HG02763 (cell line): ENCODE results near the gene NHS.

Experiments
- ATAC-seq: cut with Tn5 transposase; IDR thresholded peaks from one replicate; pipeline ENCODE4 v1.9.1; 2021; ENCODE audit warnings: mild to moderate bottlenecking, moderate library complexity; ENCODE audit not compliant: unreplicated experiment

NHS gene

GRCh38 chrX:17374619-17375366 is at the start of gene NHS:
TSS of gene NHS (plus strand) at chrX:17375200. CDS start at chrX:17375758, 558 bp downstream.
- no peak for ATAC-seq

DNA sequence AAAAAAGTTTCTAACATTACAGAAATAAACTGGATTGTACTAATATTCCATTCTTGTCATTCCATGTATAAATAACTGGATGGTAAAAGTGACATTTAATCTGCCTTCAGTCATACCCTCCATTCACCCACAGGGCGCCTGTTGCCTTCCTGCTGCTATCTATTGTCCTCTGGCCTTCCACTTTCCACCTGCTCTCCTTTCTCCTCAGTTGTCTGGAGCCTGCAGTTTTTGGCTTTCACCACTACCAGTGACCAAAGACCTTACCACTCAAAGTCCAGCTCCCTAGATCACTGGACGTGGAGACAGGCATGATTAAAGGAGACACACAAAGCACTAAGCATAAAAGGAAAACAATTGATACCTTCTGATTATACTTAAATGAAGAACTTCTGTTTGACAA is 46.2 kb upstream of the NHS start:
- no peak for ATAC-seq

DNA sequence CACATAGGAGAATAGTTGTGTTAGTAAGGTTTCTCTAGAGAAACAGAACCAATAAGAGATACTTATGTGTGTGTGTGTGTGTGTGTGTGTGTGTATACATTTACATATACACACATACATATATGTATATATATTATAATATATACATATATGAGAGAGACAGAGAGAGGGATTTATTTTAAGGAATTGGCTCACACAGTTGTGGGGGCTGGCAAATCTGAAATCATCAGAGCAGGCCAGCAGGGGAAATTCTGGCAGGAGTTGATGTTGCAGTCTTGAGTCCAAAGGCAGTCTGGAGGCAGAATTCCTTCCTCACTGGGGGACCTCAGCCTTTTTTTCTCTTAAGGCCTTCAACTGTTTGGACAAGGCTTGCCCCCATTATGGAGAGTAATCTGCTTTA is 38.6 kb upstream of the NHS start:
- ATAC-seq: no peak

DNA sequence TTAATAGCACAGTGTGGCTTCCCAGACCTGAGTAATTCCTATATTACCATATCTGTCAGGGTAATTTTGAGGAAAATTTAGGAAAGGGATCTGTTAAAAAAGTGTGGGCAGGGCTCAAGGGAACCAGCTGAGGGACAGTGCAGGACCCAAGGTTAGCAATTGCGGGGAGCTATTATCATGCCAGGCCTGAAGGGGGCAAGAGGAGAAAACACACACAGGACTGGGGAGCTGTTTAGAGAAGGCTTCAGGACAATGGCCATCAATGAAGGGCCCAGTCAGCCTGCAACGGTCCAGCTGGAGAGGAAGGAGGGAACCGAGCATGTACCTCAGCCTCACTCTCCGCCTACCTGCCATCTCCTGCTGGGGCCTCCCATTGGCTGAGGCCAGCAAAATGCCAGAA is 19.0 kb upstream of the NHS start:
- no peak for ATAC-seq

DNA sequence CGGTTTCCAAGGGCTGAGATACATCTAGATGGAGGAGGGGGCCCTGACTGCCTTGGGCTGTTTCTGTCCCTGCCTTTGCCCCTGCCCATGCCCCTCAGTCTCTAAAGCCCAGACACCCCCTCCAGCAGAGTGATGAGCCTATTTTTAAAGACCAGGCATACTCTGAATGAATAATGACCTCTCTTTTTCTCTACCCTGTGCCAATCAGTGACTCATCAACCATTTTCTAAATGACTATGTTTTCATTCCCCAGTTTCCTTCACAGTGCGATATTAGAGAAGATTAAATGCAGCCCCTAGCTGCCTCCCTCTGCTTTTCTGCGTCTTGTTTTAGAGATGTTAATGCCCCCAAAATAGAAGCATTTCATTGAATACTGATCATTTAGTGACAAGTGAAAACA is 15.5 kb upstream of the NHS start:
- ATAC-seq: no peak

GRCh38 chrX:17361620-17362019 is 13.4 kb upstream of the NHS start:
- ATAC-seq: no peak

DNA sequence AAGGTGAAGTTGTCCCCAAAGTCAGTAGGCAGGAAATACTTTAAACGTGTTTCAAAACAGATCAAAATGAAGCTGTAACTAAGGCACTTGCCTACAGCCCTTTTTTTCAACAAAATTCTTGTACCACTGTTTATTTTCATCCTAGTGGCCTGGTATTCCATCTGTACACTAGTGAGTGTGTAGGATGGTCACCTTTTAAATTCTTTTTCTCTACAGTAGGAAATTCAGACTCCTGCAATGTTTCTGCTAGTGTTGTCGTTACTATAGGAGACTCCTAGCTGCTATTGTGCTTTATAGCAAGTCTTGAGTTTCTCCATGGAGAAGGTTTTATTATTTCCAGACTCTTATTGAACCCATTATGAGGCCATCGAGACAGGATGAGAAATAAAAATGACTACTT is 7.0 kb upstream of the NHS start:
- no peak for ATAC-seq

DNA sequence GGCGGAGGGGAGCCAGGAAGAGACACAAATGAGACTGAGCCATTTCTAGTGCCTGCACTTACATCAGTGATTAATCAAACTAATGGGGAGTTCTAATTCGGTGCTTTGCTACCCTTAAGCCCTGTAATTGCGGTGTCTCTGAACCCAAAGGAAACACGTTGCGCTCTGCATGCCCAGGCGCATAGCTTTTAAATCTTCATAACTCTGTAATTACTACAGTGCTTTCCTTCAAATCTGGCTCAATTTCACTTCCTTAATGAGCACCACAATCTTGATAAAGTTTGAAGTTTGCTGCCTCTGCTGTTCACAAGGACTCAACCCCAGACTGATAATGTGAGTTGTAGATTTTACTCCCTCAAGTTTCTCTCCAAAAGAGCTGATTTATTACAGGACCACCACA is 5.7 kb upstream of the NHS start:
- ATAC-seq: no peak

DNA sequence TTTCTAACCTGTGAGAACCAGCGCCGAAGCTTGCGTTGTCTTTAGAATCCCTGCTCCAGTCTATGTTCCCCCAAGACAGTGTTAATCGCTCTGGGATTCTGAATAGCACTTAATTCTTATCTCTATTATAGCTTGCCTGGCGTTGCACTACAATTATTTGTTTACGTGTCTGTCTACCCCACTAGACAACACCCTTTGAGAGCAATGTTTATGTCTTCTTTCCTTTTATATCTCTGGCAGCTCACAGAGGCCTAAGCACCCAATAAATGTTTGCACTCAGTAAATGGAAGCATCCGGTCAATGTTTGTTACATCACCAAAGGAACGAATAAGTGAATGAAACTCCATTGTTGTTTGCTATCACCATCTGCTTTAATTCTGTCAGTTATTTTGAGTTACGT is 4.8 kb upstream of the NHS start:
- no peak for ATAC-seq

- ATAC-seq: no peak
Observed at GRCh38 chrX:17372052-17372451, 2.9 kb upstream of the NHS start.

GRCh38 chrX:17373337-17373736 is 1.7 kb upstream of the NHS start:
- ATAC-seq: no peak

DNA sequence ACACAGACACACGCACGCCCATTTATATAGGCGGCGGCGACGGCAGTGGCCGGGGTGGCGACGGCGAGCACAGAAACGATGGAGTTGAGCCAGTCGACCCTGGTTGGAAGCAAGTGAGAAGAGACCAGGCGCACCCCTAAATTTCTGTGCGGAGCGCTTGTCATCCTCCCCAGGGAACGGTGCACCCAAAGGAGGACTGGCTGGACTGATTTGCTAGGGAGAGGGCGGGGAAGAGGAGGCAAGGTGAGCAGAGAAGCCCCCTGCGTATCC is 302 bp downstream of the NHS start:
- ATAC-seq: no peak

- ATAC-seq: no peak
Observed at GRCh38 chrX:17375637-17376430, 834 bp downstream of the NHS start.

GRCh38 chrX:17376431-17377077 is 1.6 kb downstream of the NHS start:
- ATAC-seq: no peak

DNA sequence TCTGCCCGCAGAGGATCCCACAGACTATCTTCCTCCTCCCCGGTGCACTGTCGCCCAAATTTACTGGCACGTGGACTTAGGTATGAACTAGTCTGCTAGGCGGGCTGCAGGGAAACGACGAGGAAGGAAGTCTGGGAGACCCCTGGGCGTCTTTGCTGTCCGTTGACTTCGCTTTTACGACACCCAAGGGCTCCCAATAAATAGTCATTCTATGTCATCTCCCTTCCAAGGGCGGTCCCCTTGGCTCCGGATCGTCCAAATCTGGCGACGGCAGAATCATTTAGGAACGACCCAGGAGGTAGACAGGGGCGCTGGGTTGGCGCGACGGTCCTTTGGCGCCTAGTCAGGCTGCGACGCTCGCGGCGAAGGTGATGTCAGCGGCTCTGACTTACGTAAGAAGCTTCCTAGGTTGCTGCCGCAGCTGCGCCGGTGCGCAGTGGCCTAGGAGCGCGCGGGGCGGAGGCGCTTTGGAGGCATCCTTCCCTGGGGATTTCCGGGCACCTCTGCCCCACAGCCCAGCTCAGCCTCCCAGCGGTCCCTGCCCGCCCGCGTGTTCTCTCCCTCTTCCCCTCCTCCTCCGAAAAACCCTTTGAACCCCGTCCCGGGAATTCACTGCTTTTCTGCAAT is 2.2 kb downstream of the NHS start:
- no peak for ATAC-seq

GRCh38 chrX:17377795-17378194 is 2.8 kb downstream of the NHS start:
- no peak for ATAC-seq

- no peak for ATAC-seq
Observed at GRCh38 chrX:17380221-17380620, 5.2 kb downstream of the NHS start.

- no peak for ATAC-seq
Observed at GRCh38 chrX:17390419-17390850, 15.4 kb downstream of the NHS start.

GRCh38 chrX:17395154-17395553 is 20.2 kb downstream of the NHS start:
- ATAC-seq: no peak

DNA sequence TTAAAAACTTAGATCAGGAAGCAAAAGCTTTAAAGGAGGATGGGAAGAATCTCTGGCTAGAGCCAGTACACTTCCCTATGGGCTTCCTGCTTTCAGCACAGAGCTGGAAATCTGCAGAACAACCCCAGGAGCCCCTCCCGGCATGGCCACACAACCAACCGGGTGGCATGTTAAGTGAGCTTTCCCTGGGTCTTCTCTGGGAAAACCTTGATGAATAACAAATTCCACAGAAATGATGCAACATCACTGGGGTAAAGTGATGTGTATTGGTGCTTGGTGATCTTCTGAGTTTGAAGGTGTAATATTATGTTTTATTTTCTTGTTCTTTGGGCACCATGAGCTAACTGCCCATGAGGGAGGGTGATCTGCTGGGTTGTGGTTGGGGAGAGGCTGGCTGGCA is 22.1 kb downstream of the NHS start:
- ATAC-seq: no peak

DNA sequence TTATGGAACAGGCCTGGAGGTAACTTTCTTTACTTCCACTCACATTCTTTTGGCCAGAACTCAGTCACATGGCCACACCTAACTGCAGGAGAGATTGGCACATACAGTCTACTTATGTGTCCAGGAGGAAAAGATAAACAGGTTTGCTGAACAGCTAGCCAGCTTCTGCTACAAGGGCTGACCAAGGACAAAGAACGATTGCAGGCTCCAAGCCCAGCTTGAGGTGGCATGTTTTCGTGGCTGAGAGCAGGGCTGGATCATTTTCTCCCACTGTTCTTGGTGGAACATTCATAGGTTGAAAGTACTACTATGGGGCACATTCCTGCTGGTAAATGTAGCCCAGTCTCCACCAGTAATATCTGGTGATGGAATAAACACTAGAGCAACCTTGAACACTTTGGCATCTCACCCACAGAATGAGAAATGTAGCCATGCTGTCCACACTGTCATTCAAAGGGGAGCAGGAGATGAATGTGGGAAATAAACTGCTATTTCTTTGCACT is 28.2 kb downstream of the NHS start:
- no peak for ATAC-seq

GRCh38 chrX:17403972-17404371 is 29.0 kb downstream of the NHS start:
- no peak for ATAC-seq
